HG03025 (cell line): ENCODE data around the gene PAPPA2.
"Not testable (repeated sequence)": the region's sequence is repeated elsewhere in the genome, so short reads cannot be mapped to it uniquely, and the experiment has no call there.

ENCODE experiments used
- ATAC-seq: cut with Tn5 transposase; IDR thresholded peaks from one replicate; pipeline ENCODE4 v1.9.1; 2021; ENCODE audit warnings: mild to moderate bottlenecking, moderate library complexity; ENCODE audit not compliant: unreplicated experiment, low FRiP score

Gene PAPPA2

GRCh38 chr1:176745945-176746344, 283.0 kb downstream of the PAPPA2 start:
- no peak for ATAC-seq

- ATAC-seq = no peak
Measured at GRCh38 chr1:176752505-176752904, 289.5 kb downstream of the PAPPA2 start.

GRCh38 chr1:176754676-176755075, 291.7 kb downstream of the PAPPA2 start:
- ATAC-seq = no peak

GRCh38 chr1:176756817-176757216, 293.8 kb downstream of the PAPPA2 start:
- not testable (repeated sequence) for ATAC-seq

- no peak for ATAC-seq
Measured at GRCh38 chr1:176765608-176766007, 302.6 kb downstream of the PAPPA2 start.

- ATAC-seq = no peak
Measured at GRCh38 chr1:176766779-176767178, 303.8 kb downstream of the PAPPA2 start.

- no peak for ATAC-seq
Measured at GRCh38 chr1:176767714-176768136, 304.8 kb downstream of the PAPPA2 start.

GRCh38 chr1:176768532-176768931, 305.6 kb downstream of the PAPPA2 start:
- no peak for ATAC-seq

- ATAC-seq = no peak
Measured at GRCh38 chr1:176770066-176770465, 307.1 kb downstream of the PAPPA2 start.

- no peak for ATAC-seq
Measured at GRCh38 chr1:176773038-176773437, 310.1 kb downstream of the PAPPA2 start.

GRCh38 chr1:176774224-176774623, 311.2 kb downstream of the PAPPA2 start:
- ATAC-seq = no peak

GRCh38 chr1:176775378-176775777, 312.4 kb downstream of the PAPPA2 start:
- ATAC-seq = no peak

GRCh38 chr1:176775996-176776395, 313.0 kb downstream of the PAPPA2 start:
- ATAC-seq = no peak

- no peak for ATAC-seq
Measured at GRCh38 chr1:176778056-176778455, 315.1 kb downstream of the PAPPA2 start.

GRCh38 chr1:176779992-176780328, 317.0 kb downstream of the PAPPA2 start:
- no peak for ATAC-seq

- ATAC-seq = no peak
Measured at GRCh38 chr1:176783309-176783708, 320.3 kb downstream of the PAPPA2 start.

GRCh38 chr1:176785056-176785455, 322.1 kb downstream of the PAPPA2 start:
- no peak for ATAC-seq

GRCh38 chr1:176785791-176786190, 322.8 kb downstream of the PAPPA2 start:
- no peak for ATAC-seq

GRCh38 chr1:176786274-176786673, 323.3 kb downstream of the PAPPA2 start:
- ATAC-seq = no peak

GRCh38 chr1:176789571-176790090, 326.7 kb downstream of the PAPPA2 start:
- no peak for ATAC-seq

GRCh38 chr1:176790786-176791185, 327.8 kb downstream of the PAPPA2 start:
- ATAC-seq = no peak

GRCh38 chr1:176791906-176792305, 328.9 kb downstream of the PAPPA2 start:
- no peak for ATAC-seq

GRCh38 chr1:176794897-176795508, 332.0 kb downstream of the PAPPA2 start:
- no peak for ATAC-seq
